Measurements from ENCODE around the gene ATP2B2. TPM values are rescaled to one million over a fixed set of nuclear protein-coding genes. Genes with fewer than 3 reads are reported as not detected.

Gene ATP2B2
- total and polyA plus RNA-seq, 10 of the 15 experiments (the other 5 are each of a cell fraction or from before 2014, with no cell fraction given) = 0.04 TPM; not detected in 9

DNA sequence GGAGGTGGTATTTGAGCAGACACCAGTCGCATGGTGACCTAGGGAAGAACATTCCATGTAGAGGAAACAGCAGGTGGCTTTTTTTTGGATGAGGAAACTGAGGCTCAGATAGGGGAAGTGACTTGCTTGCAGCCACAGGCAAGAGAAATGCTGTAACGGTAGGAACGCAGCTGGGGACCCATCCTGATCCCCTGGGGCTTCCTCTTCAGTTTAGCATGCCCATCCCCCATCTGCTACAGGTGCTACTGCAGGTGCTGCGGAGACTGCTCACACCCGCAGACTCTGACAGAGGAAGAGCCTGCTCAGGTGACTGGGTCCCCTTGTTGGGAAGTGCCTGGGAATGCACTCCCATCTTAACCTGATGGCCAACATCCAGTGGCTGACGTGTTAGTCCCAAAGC is 129.0 kb downstream of the ATP2B2 start (continued):
- TF ChIP-seq ZSCAN29 (IDR thresholded peaks at IDR 0.05) (no peak), POLR2A (IDR thresholded peaks at IDR 0.05; ENCODE audit: low read depth, low read length) (no peak), SMC3 (IDR thresholded peaks at IDR 0.05; ENCODE audit: borderline replicate concordance, low read length) (no peak), MXI1 (IDR thresholded peaks at IDR 0.05; ENCODE audit: low read depth, low read length) (no peak), CHD4 (IDR thresholded peaks at IDR 0.05) (no peak), SUZ12 (IDR thresholded peaks at IDR 0.05; ENCODE audit: unreplicated experiment) (no peak), CEBPB (IDR thresholded peaks at IDR 0.05; ENCODE audit: borderline replicate concordance in 1 of 2, low read depth in 2 of 2, low read length in 2 of 2) (no peak), EGR1 (IDR thresholded peaks at IDR 0.05; ENCODE audit: borderline replicate concordance in 1 of 2, low read depth in 2 of 2, low read length in 2 of 2) (no peak)
- TF ChIP-seq, protein P1, sequence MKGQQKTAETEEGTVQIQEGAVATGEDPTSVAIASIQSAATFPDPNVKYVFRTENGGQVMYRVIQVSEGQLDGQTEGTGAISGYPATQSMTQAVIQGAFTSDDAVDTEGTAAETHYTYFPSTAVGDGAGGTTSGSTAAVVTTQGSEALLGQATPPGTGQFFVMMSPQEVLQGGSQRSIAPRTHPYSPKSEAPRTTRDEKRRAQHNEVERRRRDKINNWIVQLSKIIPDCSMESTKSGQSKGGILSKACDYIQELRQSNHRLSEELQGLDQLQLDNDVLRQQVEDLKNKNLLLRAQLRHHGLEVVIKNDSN (IDR thresholded peaks at IDR 0.05; ENCODE audit: borderline replicate concordance, extremely low read length, insufficient read depth, low read depth, low read length) = no peak

DNA sequence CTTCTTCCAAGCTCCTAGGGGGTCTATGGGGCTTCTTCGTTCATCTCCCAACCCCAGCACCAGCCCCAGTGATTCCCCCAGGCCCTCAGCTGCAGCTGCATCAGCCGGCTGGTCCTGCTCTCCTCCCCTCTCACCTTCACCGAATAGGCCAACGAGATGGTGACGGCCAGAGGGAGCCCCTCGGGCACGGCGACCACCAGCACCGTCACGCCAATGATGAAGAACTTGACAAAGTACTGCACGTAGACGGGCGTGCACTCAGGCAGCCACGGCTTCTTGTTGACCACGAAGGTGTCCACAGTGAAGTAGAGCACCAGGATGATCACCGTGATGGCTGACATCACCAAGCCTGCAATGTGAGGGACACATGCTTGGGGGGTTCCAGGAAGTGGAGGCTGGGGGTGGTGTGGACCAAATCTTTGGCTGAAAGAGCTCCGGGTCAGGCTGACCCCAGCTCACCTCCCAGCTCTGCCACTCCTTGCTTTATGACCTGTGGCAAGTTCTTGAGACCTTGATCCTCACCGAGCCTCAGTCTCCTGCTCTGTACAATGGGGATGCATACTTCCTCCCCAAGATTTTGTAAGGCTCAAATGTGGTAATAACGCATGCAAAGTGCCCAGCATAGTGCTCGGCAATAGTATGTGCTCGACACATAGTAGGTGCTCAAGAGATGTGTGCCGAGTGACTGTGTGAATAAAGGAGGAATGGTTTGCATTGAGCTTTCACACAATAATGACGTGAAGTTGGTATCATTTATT is 129.9 kb downstream of the ATP2B2 start:
- no peak for ATAC-seq
- in situ Hi-C loops (cut with MboI) (no loop called here), intact Hi-C loops (cut with micrococcal nuclease; ENCODE audit: unreplicated experiment) (no loop called here)
- no peaks in the 10 kb centered on the region; the same call in 1 of the 2 replicates for H4K20me1 ChIP-seq (ENCODE audit: control insufficient read depth, insufficient read depth)
- no peaks in the 10 kb centered on the region; the same call in 2 of the 3 replicates for H3K9me3 ChIP-seq (replicated peaks; ENCODE audit: control insufficient read depth, insufficient read depth, low read length)
- DNase-seq (ENCODE audit: low read depth, low spot score) = no peak
- no peak for FAIRE-seq
- H3K27me3 ChIP-seq (replicated peaks in 1 of 2; ENCODE audit: control insufficient read depth in 2 of 2, insufficient read depth in 2 of 2, low read length in 1 of 2) = no peaks in the 10 kb centered on the region; a peak in 1 of 4 replicates
- CTCF ChIA-PET = no interaction called here
- RAD21 ChIA-PET (ENCODE audit: unreplicated experiment) = no interaction called here
- H3K36me3 ChIP-seq (ENCODE audit: control insufficient read depth in 2 of 2, insufficient read depth in 2 of 2, low read length in 1 of 2) = no peaks in the 10 kb centered on the region
- H2AFZ ChIP-seq (ENCODE audit: control insufficient read depth, low read depth, low read length) = no peak overlapping the region
- H3K9ac ChIP-seq (ENCODE audit: control insufficient read depth, insufficient read depth, low read length) = no peak overlapping the region
- BruUV-seq (replicated peaks) = no TSS peak
- H3K4me2 ChIP-seq (ENCODE audit: control insufficient read depth, insufficient read depth) = no peak overlapping the region
- SMC1A ChIA-PET (ENCODE audit: uncharacterized antibody, unreplicated experiment) = no interaction called here
- H3K4me3 ChIP-seq = no peak overlapping the region
- no peaks in the 10 kb centered on the region for H3K79me2 ChIP-seq (ENCODE audit: control insufficient read depth, insufficient read depth, low read length)
- POLR2A ChIA-PET = no interaction called here
- H3K4me1 ChIP-seq (ENCODE audit: control insufficient read depth, insufficient read depth, low read length) = no peaks in the 10 kb centered on the region
- no peak overlapping the region for H3K27ac ChIP-seq (ENCODE audit: control insufficient read depth, insufficient read depth)
- 35% methylated on average over 23 of the region's 23 CpGs for WGBS (ENCODE audit: insufficient coverage, insufficient replicate concordance, low lambda C conversion rate, missing lambda C conversion rate)
- no peak for TF ChIP-seq TCF12 (IDR thresholded peaks at IDR 0.05; ENCODE audit: low read depth, low read length)
- TF ChIP-seq, protein P2, sequence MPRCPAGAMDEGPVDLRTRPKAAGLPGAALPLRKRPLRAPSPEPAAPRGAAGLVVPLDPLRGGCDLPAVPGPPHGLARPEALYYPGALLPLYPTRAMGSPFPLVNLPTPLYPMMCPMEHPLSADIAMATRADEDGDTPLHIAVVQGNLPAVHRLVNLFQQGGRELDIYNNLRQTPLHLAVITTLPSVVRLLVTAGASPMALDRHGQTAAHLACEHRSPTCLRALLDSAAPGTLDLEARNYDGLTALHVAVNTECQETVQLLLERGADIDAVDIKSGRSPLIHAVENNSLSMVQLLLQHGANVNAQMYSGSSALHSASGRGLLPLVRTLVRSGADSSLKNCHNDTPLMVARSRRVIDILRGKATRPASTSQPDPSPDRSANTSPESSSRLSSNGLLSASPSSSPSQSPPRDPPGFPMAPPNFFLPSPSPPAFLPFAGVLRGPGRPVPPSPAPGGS (IDR thresholded peaks at IDR 0.05; ENCODE audit: borderline replicate concordance, insufficient read depth, low read depth, low read length, poor library complexity, severe bottlenecking) = no peak
- TF ChIP-seq LARP7 (IDR thresholded peaks at IDR 0.05) = no peak
- TF ChIP-seq NFYA (IDR thresholded peaks at IDR 0.05; ENCODE audit: borderline replicate concordance, low read depth, low read length) = no peak
- TF ChIP-seq NFYB (IDR thresholded peaks at IDR 0.05; ENCODE audit: insufficient read depth, low read depth, low read length) = no peak
- TF ChIP-seq NR2F1 (conservative IDR thresholded peaks at IDR 0.05) = no peak
- TF ChIP-seq CBX3 (IDR thresholded peaks at IDR 0.05; ENCODE audit: borderline replicate concordance, low read depth) = no peak
- TF ChIP-seq ESRRA (IDR thresholded peaks at IDR 0.05; ENCODE audit: low read length) = no peak
- TF ChIP-seq ZNF384 (IDR thresholded peaks at IDR 0.05; ENCODE audit: borderline replicate concordance, low read depth, low read length) = no peak
- no peak for TF ChIP-seq ETV6 (conservative IDR thresholded peaks at IDR 0.05 in 1 of 2, IDR thresholded peaks at IDR 0.05 in 1 of 2; ENCODE audit: borderline replicate concordance in 1 of 2, low read depth in 1 of 2)
- TF ChIP-seq MEF2A (IDR thresholded peaks at IDR 0.05; ENCODE audit: insufficient read depth, low read depth, low read length) = no peak
- no peak for TF ChIP-seq EED (IDR thresholded peaks at IDR 0.05; ENCODE audit: low read depth)
- no peak for TF ChIP-seq NR2C2 (IDR thresholded peaks at IDR 0.05; ENCODE audit: borderline replicate concordance, control insufficient read depth, insufficient read length, low read depth)
- no peak for TF ChIP-seq RAD51 (IDR thresholded peaks at IDR 0.05)
